Measurements from ENCODE around the gene CAPS2. TPM values are rescaled to one million over a fixed set of nuclear protein-coding genes. Genes with fewer than 3 reads are reported as not detected.
"Not testable (repeated sequence)": the region's sequence is repeated elsewhere in the genome, so short reads cannot be mapped to it uniquely, and the experiment has no call there.

The CAPS2 gene
- under 1 TPM; 0.33 to 0.79 (median 0.65) TPM for total RNA-seq

- H3K4me1 Mint-ChIP-seq (ENCODE audit: low read depth) = peaks cover 15% of the 10 kb centered on the region
- H3K36me3 Mint-ChIP-seq (ENCODE audit: insufficient read depth) = no peaks in the 10 kb centered on the region
- ATAC-seq (peak; percentile 83 to 91), DNase-seq (peak; percentile 35)
- H3K9me3 Mint-ChIP-seq = no peaks in the 10 kb centered on the region
- H3K4me3 Mint-ChIP-seq = peak within 1 kb of the TSS; percentile 84
- H3K27me3 Mint-ChIP-seq (ENCODE audit: low read depth) = peaks cover 31% of the 10 kb centered on the region
Measured at GRCh38 chr12:75329918-75330826, at the start of gene CAPS2. Gene CAPS2 (minus strand): TSS chr12:75330324. CDS start chr12:75326498, 3,826 bp downstream.

- Mint-ChIP-seq H3K36me3 (ENCODE audit: insufficient read depth) (peaks cover under 1% of the 10 kb centered on the region), H3K9me3 (no peaks in the 10 kb centered on the region), H3K4me1 (ENCODE audit: low read depth) (no peaks in the 10 kb centered on the region), H3K4me3 (no peak overlapping the region), H3K27me3 (ENCODE audit: low read depth) (no peaks in the 10 kb centered on the region)
- no peak for DNase-seq
- no peak for ATAC-seq
Measured at GRCh38 chr12:75378354-75378753, 48.2 kb upstream of the CAPS2 start.

GRCh38 chr12:75374971-75375370, 44.8 kb upstream of the CAPS2 start:
- H3K36me3 Mint-ChIP-seq (ENCODE audit: insufficient read depth) = peaks cover 3% of the 10 kb centered on the region
- no peaks in the 10 kb centered on the region for H3K9me3 Mint-ChIP-seq
- no peak overlapping the region for H3K4me3 Mint-ChIP-seq
- ATAC-seq (no peak), DNase-seq (no peak)
- no peaks in the 10 kb centered on the region for H3K4me1 Mint-ChIP-seq (ENCODE audit: low read depth)
- H3K27me3 Mint-ChIP-seq (ENCODE audit: low read depth) = no peaks in the 10 kb centered on the region

GRCh38 chr12:75366629-75367028, 36.5 kb upstream of the CAPS2 start:
- Mint-ChIP-seq H3K4me1 (ENCODE audit: low read depth) (no peaks in the 10 kb centered on the region), H3K4me3 (no peak overlapping the region), H3K27me3 (ENCODE audit: low read depth) (no peaks in the 10 kb centered on the region), H3K36me3 (ENCODE audit: insufficient read depth) (no peaks in the 10 kb centered on the region), H3K9me3 (no peaks in the 10 kb centered on the region)
- ATAC-seq (no peak), DNase-seq (no peak)

GRCh38 chr12:75364919-75365318, 34.8 kb upstream of the CAPS2 start:
- Mint-ChIP-seq H3K9me3 (peaks cover 6% of the 10 kb centered on the region), H3K36me3 (ENCODE audit: insufficient read depth) (no peaks in the 10 kb centered on the region), H3K4me3 (no peak overlapping the region), H3K4me1 (ENCODE audit: low read depth) (no peaks in the 10 kb centered on the region), H3K27me3 (ENCODE audit: low read depth) (no peaks in the 10 kb centered on the region)
- ATAC-seq = no peak
- no peak for DNase-seq

- Mint-ChIP-seq H3K4me1 (ENCODE audit: low read depth) (no peaks in the 10 kb centered on the region), H3K4me3 (no peak overlapping the region), H3K9me3 (peaks cover 10% of the 10 kb centered on the region), H3K36me3 (ENCODE audit: insufficient read depth) (no peaks in the 10 kb centered on the region), H3K27me3 (ENCODE audit: low read depth) (no peaks in the 10 kb centered on the region)
- ATAC-seq = no peak
- DNase-seq = no peak
Measured at GRCh38 chr12:75361408-75361807, 31.3 kb upstream of the CAPS2 start.

- no peaks in the 10 kb centered on the region for H3K27me3 Mint-ChIP-seq (ENCODE audit: low read depth)
- no peaks in the 10 kb centered on the region for H3K4me1 Mint-ChIP-seq (ENCODE audit: low read depth)
- no peaks in the 10 kb centered on the region for H3K36me3 Mint-ChIP-seq (ENCODE audit: insufficient read depth)
- H3K9me3 Mint-ChIP-seq = peaks cover 10% of the 10 kb centered on the region
- ATAC-seq = no peak
- DNase-seq = no peak
- H3K4me3 Mint-ChIP-seq = no peak overlapping the region
Measured at GRCh38 chr12:75360920-75361319, 30.8 kb upstream of the CAPS2 start.

- no peaks in the 10 kb centered on the region for H3K4me1 Mint-ChIP-seq (ENCODE audit: low read depth)
- ATAC-seq = no peak
- H3K27me3 Mint-ChIP-seq (ENCODE audit: low read depth) = no peaks in the 10 kb centered on the region
- no peak overlapping the region for H3K4me3 Mint-ChIP-seq
- DNase-seq = no peak
- peaks cover 8% of the 10 kb centered on the region for H3K36me3 Mint-ChIP-seq (ENCODE audit: insufficient read depth)
- H3K9me3 Mint-ChIP-seq = peaks cover 14% of the 10 kb centered on the region
Measured at GRCh38 chr12:75354011-75354410, 23.9 kb upstream of the CAPS2 start.

GRCh38 chr12:75350413-75350812, 20.3 kb upstream of the CAPS2 start:
- peaks cover 14% of the 10 kb centered on the region for H3K9me3 Mint-ChIP-seq
- ATAC-seq = no peak

GRCh38 chr12:75349946-75350345, 19.8 kb upstream of the CAPS2 start:
- no peaks in the 10 kb centered on the region for H3K27me3 Mint-ChIP-seq (ENCODE audit: low read depth)
- peaks cover 2% of the 10 kb centered on the region for H3K4me1 Mint-ChIP-seq (ENCODE audit: low read depth)
- DNase-seq (no peak), ATAC-seq (no peak)
- peaks cover 8% of the 10 kb centered on the region for H3K36me3 Mint-ChIP-seq (ENCODE audit: insufficient read depth)
- H3K9me3 Mint-ChIP-seq = peaks cover 9% of the 10 kb centered on the region
- no peak overlapping the region for H3K4me3 Mint-ChIP-seq

More at GRCh38 chr12:75350413-75350812, 20.3 kb upstream of the CAPS2 start:
- peaks cover 8% of the 10 kb centered on the region for H3K36me3 Mint-ChIP-seq (ENCODE audit: insufficient read depth)
- peaks cover 2% of the 10 kb centered on the region for H3K4me1 Mint-ChIP-seq (ENCODE audit: low read depth)
- DNase-seq = no peak
- H3K27me3 Mint-ChIP-seq (ENCODE audit: low read depth) = no peaks in the 10 kb centered on the region
- no peak overlapping the region for H3K4me3 Mint-ChIP-seq

GRCh38 chr12:75346215-75346614, 16.1 kb upstream of the CAPS2 start:
- not testable (repeated sequence) for H3K4me1 Mint-ChIP-seq (ENCODE audit: low read depth)
- peak; percentile 77 to 83 for ATAC-seq

GRCh38 chr12:75345531-75345930, 15.4 kb upstream of the CAPS2 start:
- H3K27me3 Mint-ChIP-seq (ENCODE audit: low read depth) = peaks cover 2% of the 10 kb centered on the region
- H3K4me1 Mint-ChIP-seq (ENCODE audit: low read depth) = peaks cover 2% of the 10 kb centered on the region
- H3K36me3 Mint-ChIP-seq (ENCODE audit: insufficient read depth) = no peaks in the 10 kb centered on the region
- DNase-seq = no peak
- ATAC-seq = no peak
- no peaks in the 10 kb centered on the region for H3K9me3 Mint-ChIP-seq
- H3K4me3 Mint-ChIP-seq = no peak overlapping the region

More at GRCh38 chr12:75346215-75346614, 16.1 kb upstream of the CAPS2 start:
- not testable (repeated sequence) for H3K36me3 Mint-ChIP-seq (ENCODE audit: insufficient read depth); H3K4me3 Mint-ChIP-seq; H3K9me3 Mint-ChIP-seq; H3K27me3 Mint-ChIP-seq (ENCODE audit: low read depth); DNase-seq

GRCh38 chr12:75341873-75342272, 11.7 kb upstream of the CAPS2 start:
- ATAC-seq (no peak), DNase-seq (no peak)
- peaks cover 2% of the 10 kb centered on the region for H3K27me3 Mint-ChIP-seq (ENCODE audit: low read depth)
- H3K4me1 Mint-ChIP-seq (ENCODE audit: low read depth) = peaks cover 8% of the 10 kb centered on the region
- no peaks in the 10 kb centered on the region for H3K9me3 Mint-ChIP-seq
- no peak overlapping the region for H3K4me3 Mint-ChIP-seq
- no peaks in the 10 kb centered on the region for H3K36me3 Mint-ChIP-seq (ENCODE audit: insufficient read depth)

GRCh38 chr12:75337905-75338304, 7.8 kb upstream of the CAPS2 start:
- Mint-ChIP-seq H3K4me3 (no peak overlapping the region), H3K9me3 (no peaks in the 10 kb centered on the region), H3K27me3 (ENCODE audit: low read depth) (peaks cover 12% of the 10 kb centered on the region), H3K36me3 (ENCODE audit: insufficient read depth) (no peaks in the 10 kb centered on the region), H3K4me1 (ENCODE audit: low read depth) (peaks cover 16% of the 10 kb centered on the region)
- ATAC-seq = peak in 1 of 2 donors; percentile 20
- no peak for DNase-seq

GRCh38 chr12:75334384-75335030, 4.4 kb upstream of the CAPS2 start, which contains the start of gene GLIPR1L1:
Gene GLIPR1L1 (plus strand): TSS chr12:75334670. CDS start chr12:75334729, 59 bp downstream.
- H3K36me3 Mint-ChIP-seq (ENCODE audit: insufficient read depth) = no peaks in the 10 kb centered on the region
- H3K27me3 Mint-ChIP-seq (ENCODE audit: low read depth) = peaks cover 20% of the 10 kb centered on the region

More at GRCh38 chr12:75334384-75335030, 4.4 kb upstream of the CAPS2 start, which contains the start of gene GLIPR1L1:
- DNase-seq (peak; percentile 82), ATAC-seq (peak; percentile 80 to 82)
- Mint-ChIP-seq H3K9me3 (no peaks in the 10 kb centered on the region), H3K4me3 (peak within 1 kb of the TSS; percentile 59), H3K4me1 (ENCODE audit: low read depth) (peaks cover 21% of the 10 kb centered on the region)

Measured in activated T-cell treated with anti-CD3 and anti-CD28 coated beads, Interleukin-2, amount 50 U/mL, for 4 hours (primary cell).